GM12864 (cell line): ENCODE results near the gene G6PC2.

Experiments used
- DNase-seq: peaks from one replicate; pipeline ENCODE4 v3.0.0-alpha.2; 2011; ENCODE audit warnings: low read depth
- H3K4me3 ChIP-seq: 2 replicates; pipeline ENCODE4 v1.5.1; 2011; ENCODE audit warnings: mild to moderate bottlenecking, low read depth, low read length, control low read depth
- CTCF ChIP-seq: IDR thresholded peaks from 2 replicates; pipeline ENCODE4 v1.5.1; 2011; ENCODE audit warnings: low read depth, mild to moderate bottlenecking, moderate library complexity, low read length, control low read depth, inconsistent platforms; ENCODE audit errors: missing control alignments

Gene G6PC2

GRCh38 chr2:168949324-168949723 lies 48.2 kb downstream of the G6PC2 start:
- no peak overlapping the region for H3K4me3 ChIP-seq
- no peak for TF ChIP-seq CTCF
- DNase-seq: no peak

- no peak for DNase-seq
- TF ChIP-seq CTCF: no peak
- H3K4me3 ChIP-seq: no peak overlapping the region
Measured at GRCh38 chr2:168951871-168952270, 50.8 kb downstream of the G6PC2 start.

- DNase-seq: no peak
- no peak overlapping the region for H3K4me3 ChIP-seq
- TF ChIP-seq CTCF: no peak
Measured at GRCh38 chr2:168952424-168952823, 51.3 kb downstream of the G6PC2 start.

- no peak for TF ChIP-seq CTCF
- H3K4me3 ChIP-seq: no peak overlapping the region
- no peak for DNase-seq
Measured at GRCh38 chr2:168954256-168954655, 53.2 kb downstream of the G6PC2 start.

- no peak for TF ChIP-seq CTCF
- DNase-seq: no peak
- H3K4me3 ChIP-seq: no peak overlapping the region
Measured at GRCh38 chr2:168955321-168955720, 54.2 kb downstream of the G6PC2 start.

- no peak for DNase-seq
- TF ChIP-seq CTCF: no peak
- H3K4me3 ChIP-seq: no peak overlapping the region
Measured at GRCh38 chr2:168956392-168956791, 55.3 kb downstream of the G6PC2 start.
